Right lobe of liver (tissue), 6 donors: ENCODE data around the gene LMO7. TPM values are rescaled to one million over a fixed set of nuclear protein-coding genes. Genes with fewer than 3 reads are reported as not detected.

Source experiments
- ATAC-seq, 4 donors: fragments of 200-7000 bp; cut with Tn5 transposase; one replicate each; pipeline ENCODE4 v1.9.1; 2020; ENCODE audit warnings: mild to moderate bottlenecking in 4 of 4, moderate library complexity in 4 of 4
- DNase-seq, 3 donors: peaks; one replicate each; pipeline ENCODE4 v3.0.0-alpha.2; 2020
- H3K27ac ChIP-seq, 3 donors: fragments of 200-600 bp; one replicate each; pipeline ENCODE4 v1.8.0; 2022
- H3K27me3 ChIP-seq, 2 donors: fragments of 200-600 bp; one replicate each; pipeline ENCODE4 v1.8.0; 2022
- H3K36me3 ChIP-seq, 4 donors: fragments of 200-600 bp; sonication (generic) in 1 of 4; one replicate each; pipeline versions ENCODE4 v1.5.1 to v1.8.0; 2017 to 2022; ENCODE audit warnings: control low read depth in 1 of 4
- H3K4me1 ChIP-seq, 4 donors: fragments of 200-600 bp; sonication (generic) in 1 of 4; one replicate each; pipeline versions ENCODE4 v1.5.1 to v1.8.0; 2017 to 2022; ENCODE audit warnings: control low read depth in 1 of 4
- H3K4me3 ChIP-seq, 3 donors: fragments of 200-600 bp; one replicate each; pipeline ENCODE4 v1.8.0; 2022
- H3K9me3 ChIP-seq, 4 donors: fragments of 200-600 bp; sonication (generic) in 1 of 4; one replicate each; pipeline versions ENCODE4 v1.5.1 to v1.8.0; 2017 to 2022; ENCODE audit warnings: control low read depth in 1 of 4
- CTCF ChIP-seq, 4 donors: fragments of 200-600 bp in 3 of 4; fragments of 450-650 bp in 1 of 4; IDR thresholded peaks; one replicate each; pipeline versions ENCODE4 v1.5.1 to v1.8.0; 2016 to 2022; ENCODE audit warnings: antibody characterized with exemption in 4 of 4, mild to moderate bottlenecking in 2 of 4
- POLR2A ChIP-seq: fragments of 450-650 bp; IDR thresholded peaks from one replicate; pipeline ENCODE4 v1.6.1; 2017; ENCODE audit warnings: antibody characterized with exemption, mild to moderate bottlenecking
- WGBS: methylation state at CpG from one replicate; pipeline ENCODE4 v1.1.6; 2018; ENCODE audit warnings: low coverage, low lambda C conversion rate; ENCODE audit not compliant: insufficient coverage; ENCODE audit errors: missing lambda C conversion rate; 5-methylcytosine and 5-hydroxymethylcytosine counted together
- intact Hi-C, 2 donors: fragments of 100-400 bp; cut with DNase I; formaldehyde crosslinking; loops; one replicate each; pipeline versions ENCODE4 v1.11.2 to v1.14.1; 2022
- total RNA-seq, 6 experiments: library from RNA; depleted of rRNA in 2 of 6; stranded (reverse); fragments of >200 nt in 2 of 6; fragmentation: NEBNext Ultra II Directional in 3 of 6; extraction: Animal tissue kit (Norgen Biotek cat#: 25700) in 3 of 6; gene quantifications; one replicate each; pipeline versions ENCODE4 v1.1.0 to v1.2.4, GENCODE V29; 2016 to 2023
- donor health status: DM: no; HTN: yes; CAD: no.
- donor health status: DM: no; HTN: no; CAD: no.
- donor health status: DM: no; HTN: no; CAD: no.
- donor health status: DM: no; HTN: yes; CAD: no.
- donor health status: DM: no; HTN: yes; CAD: no.

The LMO7 gene
- total RNA-seq, 6 experiments from 2014 or later: 42.3 to 60.2 (median 51.1) TPM

GRCh38 chr13:75798353-75799255 lies 162.5 kb downstream of the LMO7 start:
- H3K4me1 ChIP-seq: peaks cover 0 to 17% (median 7%) of the 10 kb centered on the region in 4 donors
- H3K27me3 ChIP-seq: no peaks in the 10 kb centered on the region
- peak overlapping the region in 2 of 3 donors; percentile 15 to 42 for H3K27ac ChIP-seq
- H3K9me3 ChIP-seq: no peaks in the 10 kb centered on the region
- DNase-seq (no peak), ATAC-seq (peak; percentile 81 to 94 (median 90))
- peaks cover 0 to 19% (median 7%) of the 10 kb centered on the region in 4 donors for H3K36me3 ChIP-seq
- WGBS: 64% methylated on average over 7 of the region's 7 CpGs
- TF ChIP-seq CTCF (IDR thresholded peaks at IDR 0.05) (no peak), POLR2A (no peak)
- H3K4me3 ChIP-seq: no peak overlapping the region
- intact Hi-C loops: no loop called here

- intact Hi-C loops: no loop called here
Measured at GRCh38 chr13:75800545-75800944, 164.4 kb downstream of the LMO7 start.

GRCh38 chr13:75801388-75801945 lies 165.3 kb downstream of the LMO7 start:
- TF ChIP-seq POLR2A: no peak
- no peak for TF ChIP-seq CTCF (IDR thresholded peaks at IDR 0.05)
- Histone ChIP-seq H3K9me3 (no peaks in the 10 kb centered on the region), H3K27me3 (no peaks in the 10 kb centered on the region), H3K27ac (no peak overlapping the region), H3K4me1 (peaks cover 0 to 6% (median 0%) of the 10 kb centered on the region in 4 donors), H3K4me3 (no peak overlapping the region), H3K36me3 (peaks cover 0 to 44% (median 16%) of the 10 kb centered on the region in 4 donors)
- intact Hi-C loops: no loop called here
- WGBS: 89% methylated on average over 5 of the region's 5 CpGs
- DNase-seq (no peak), ATAC-seq (no peak)

More at GRCh38 chr13:75800545-75800944, 164.4 kb downstream of the LMO7 start:
- WGBS: 56% methylated on average over 9 of the region's 9 CpGs
- peaks cover 0 to 37% (median 11%) of the 10 kb centered on the region in 4 donors for H3K36me3 ChIP-seq
- TF ChIP-seq CTCF (IDR thresholded peaks at IDR 0.05): peak in 1 of 4 donors; percentile 10
- no peak for TF ChIP-seq POLR2A
- DNase-seq (no peak), ATAC-seq (no peak)
- H3K27ac ChIP-seq: no peak overlapping the region
- no peaks in the 10 kb centered on the region for H3K27me3 ChIP-seq
- peaks cover 0 to 6% (median 0%) of the 10 kb centered on the region in 4 donors for H3K4me1 ChIP-seq
- no peaks in the 10 kb centered on the region for H3K9me3 ChIP-seq
- no peak overlapping the region for H3K4me3 ChIP-seq

- peaks cover 0 to 6% (median 0%) of the 10 kb centered on the region in 4 donors for H3K4me1 ChIP-seq
- no peak overlapping the region for H3K27ac ChIP-seq
- no peaks in the 10 kb centered on the region for H3K9me3 ChIP-seq
- DNase-seq (no peak), ATAC-seq (no peak)
- H3K27me3 ChIP-seq: no peaks in the 10 kb centered on the region
- 75% methylated on average over 5 of the region's 5 CpGs for WGBS
- TF ChIP-seq POLR2A (no peak), CTCF (IDR thresholded peaks at IDR 0.05) (no peak)
- no peak overlapping the region for H3K4me3 ChIP-seq
- peaks cover 0 to 44% (median 15%) of the 10 kb centered on the region in 4 donors for H3K36me3 ChIP-seq
- intact Hi-C loops: no loop called here
Measured at GRCh38 chr13:75802161-75802560, 166.0 kb downstream of the LMO7 start.
